ENCODE data around the gene LMAN2L.

LMAN2L gene

DNA sequence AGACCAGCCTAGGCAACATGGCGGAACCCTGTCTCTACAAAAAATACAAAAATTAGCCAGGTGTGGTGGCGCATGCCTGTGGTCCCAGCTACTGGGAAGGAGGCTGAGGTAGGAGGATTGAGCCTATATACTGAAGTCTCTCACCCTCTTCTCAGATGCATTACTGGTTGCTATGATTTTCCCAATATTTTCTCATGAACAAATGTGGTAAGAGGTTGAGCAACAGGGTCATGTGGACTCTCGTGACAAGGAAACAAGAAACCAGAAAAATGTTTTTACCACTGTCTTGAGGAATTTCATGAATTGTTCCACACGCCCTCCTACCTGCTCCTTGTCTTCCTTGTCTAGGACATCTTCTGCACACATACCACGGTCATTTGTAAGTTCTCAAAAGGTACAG is 12.4 kb downstream of the LMAN2L start:
- Histone ChIP-seq H2BK5ac (ENCODE audit: low read depth, low read length, poor library complexity, severe bottlenecking) (no peak overlapping the region), H3K14ac (ENCODE audit: low read length in 2 of 2) (no peak overlapping the region), H3K27me3 (ENCODE audit: control insufficient read depth in 1 of 2, insufficient read depth in 1 of 2, low read length in 2 of 2) (no peaks in the 10 kb centered on the region), H3K4ac (ENCODE audit: low read depth in 1 of 2, low read length in 2 of 2) (no peak overlapping the region), H3K9ac (ENCODE audit: low read length) (no peak overlapping the region), H4K8ac (ENCODE audit: low read length) (no peak overlapping the region), H2AK5ac (ENCODE audit: low read length, severe bottlenecking) (no peak overlapping the region), H3K23ac (ENCODE audit: low read length in 2 of 2) (no peak overlapping the region), H3K4me3 (ENCODE audit: insufficient read depth in 1 of 2, low read depth in 1 of 2, low read length in 2 of 2) (no peak overlapping the region), H3K4me2 (ENCODE audit: low read length, poor library complexity, severe bottlenecking) (no peak overlapping the region), H3K36me3 (ENCODE audit: control insufficient read depth in 1 of 2, insufficient read depth in 2 of 2, low read depth in 1 of 2, low read length in 2 of 2) (peaks cover 40 to 48% of the 10 kb centered on the region in 2 experiments), H4K91ac (ENCODE audit: low read length) (no peak overlapping the region), H3K18ac (ENCODE audit: low read depth in 1 of 2, low read length in 2 of 2) (no peak overlapping the region), H2BK15ac (ENCODE audit: low read depth, poor library complexity, severe bottlenecking) (no peak overlapping the region), H3K27ac (ENCODE audit: low read length, poor library complexity, severe bottlenecking) (no peak overlapping the region), H2BK12ac (ENCODE audit: low read length in 2 of 2) (no peak overlapping the region), H2AFZ (ENCODE audit: low read depth, low read length) (no peak overlapping the region), H2BK120ac (ENCODE audit: low read depth, low read length) (no peak overlapping the region), H3K9me3 (ENCODE audit: control insufficient read depth, low read length) (no peaks in the 10 kb centered on the region), H3K4me1 (ENCODE audit: control insufficient read depth, insufficient read depth, low read depth, low read length) (no peaks in the 10 kb centered on the region), H3K79me1 (replicated peaks; ENCODE audit: low read length, poor library complexity, severe bottlenecking) (peaks cover 10% of the 10 kb centered on the region)
- 100% methylated on average over 3 of the region's 5 CpGs for WGBS
- DNase-seq = peak; percentile 14

DNA sequence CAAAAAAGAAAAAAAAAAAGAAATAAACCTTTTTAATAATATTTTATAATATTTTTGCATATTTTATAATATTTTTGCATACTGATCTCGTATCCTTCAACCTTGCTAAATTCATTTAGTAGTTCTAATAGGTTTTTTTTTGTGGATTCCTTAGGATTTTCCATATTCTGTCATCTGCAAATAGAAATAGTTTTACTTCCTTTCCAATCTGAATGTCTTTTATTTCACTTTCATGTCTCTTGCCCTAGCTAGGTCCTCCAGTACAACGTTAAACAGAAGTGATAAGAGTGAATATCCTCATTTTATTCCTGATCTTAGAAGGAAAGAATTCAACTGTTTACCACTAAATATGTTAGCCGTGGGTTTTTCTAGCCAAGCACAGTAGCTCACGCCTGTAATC is 13.7 kb downstream of the LMAN2L start:
- H3K14ac ChIP-seq (ENCODE audit: low read length in 2 of 2) = no peak overlapping the region
- H4K91ac ChIP-seq (ENCODE audit: low read length) = no peak overlapping the region
- no peak overlapping the region for H2BK5ac ChIP-seq (ENCODE audit: low read depth, low read length, poor library complexity, severe bottlenecking)
- H3K9me3 ChIP-seq (ENCODE audit: control insufficient read depth, low read length) = no peaks in the 10 kb centered on the region
- no peak overlapping the region for H3K27ac ChIP-seq (ENCODE audit: low read length, poor library complexity, severe bottlenecking)
- H3K36me3 ChIP-seq (ENCODE audit: control insufficient read depth in 1 of 2, insufficient read depth in 2 of 2, low read depth in 1 of 2, low read length in 2 of 2) = peaks cover 28 to 40% of the 10 kb centered on the region in 2 experiments
- no peak overlapping the region for H4K8ac ChIP-seq (ENCODE audit: low read length)
- H3K4me3 ChIP-seq (ENCODE audit: insufficient read depth in 1 of 2, low read depth in 1 of 2, low read length in 2 of 2) = no peak overlapping the region
- H3K9ac ChIP-seq (ENCODE audit: low read length) = no peak overlapping the region
- no peak for DNase-seq
- H3K27me3 ChIP-seq (ENCODE audit: control insufficient read depth in 1 of 2, insufficient read depth in 1 of 2, low read length in 2 of 2) = no peaks in the 10 kb centered on the region
- no peak overlapping the region for H2BK12ac ChIP-seq (ENCODE audit: low read length in 2 of 2)
- no peak overlapping the region for H2BK15ac ChIP-seq (ENCODE audit: low read depth, poor library complexity, severe bottlenecking)
- peaks cover 9% of the 10 kb centered on the region for H3K79me1 ChIP-seq (replicated peaks; ENCODE audit: low read length, poor library complexity, severe bottlenecking)
- H3K23ac ChIP-seq (ENCODE audit: low read length in 2 of 2) = no peak overlapping the region
- no peak overlapping the region for H2AFZ ChIP-seq (ENCODE audit: low read depth, low read length)
- H3K4ac ChIP-seq (ENCODE audit: low read depth in 1 of 2, low read length in 2 of 2) = no peak overlapping the region
- no peak overlapping the region for H2BK120ac ChIP-seq (ENCODE audit: low read depth, low read length)
- WGBS = 94% methylated on average over 3 of the region's 4 CpGs
- H3K18ac ChIP-seq (ENCODE audit: low read depth in 1 of 2, low read length in 2 of 2) = no peak overlapping the region
- no peak overlapping the region for H2AK5ac ChIP-seq (ENCODE audit: low read length, severe bottlenecking)
- no peaks in the 10 kb centered on the region for H3K4me1 ChIP-seq (ENCODE audit: control insufficient read depth, insufficient read depth, low read depth, low read length)
- H3K4me2 ChIP-seq (ENCODE audit: low read length, poor library complexity, severe bottlenecking) = no peak overlapping the region

DNA sequence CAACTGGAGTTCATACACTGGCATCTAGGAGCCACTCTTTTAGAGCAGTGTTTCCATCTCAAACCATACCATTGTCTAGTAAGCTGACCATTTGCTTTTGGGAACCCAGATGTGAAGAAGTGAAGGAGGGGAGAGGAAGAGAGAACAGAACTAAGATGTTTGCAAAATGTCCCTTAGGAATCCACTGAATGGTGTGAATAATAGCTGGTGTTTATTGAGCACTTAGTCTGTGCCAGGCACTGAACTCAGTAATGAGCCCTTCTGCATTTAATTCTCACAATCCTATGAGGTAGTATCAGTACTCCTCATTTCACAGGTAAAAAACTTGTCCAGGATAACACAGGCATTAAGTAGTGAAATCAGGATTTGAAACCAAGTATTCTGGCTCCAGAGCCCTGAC is 23.5 kb downstream of the LMAN2L start:
- Histone ChIP-seq H3K4me1 (ENCODE audit: control insufficient read depth, insufficient read depth, low read depth, low read length) (peaks cover 7% of the 10 kb centered on the region), H2BK12ac (ENCODE audit: low read length in 2 of 2) (no peak overlapping the region), H2BK5ac (ENCODE audit: low read depth, low read length, poor library complexity, severe bottlenecking) (no peak overlapping the region), H3K79me1 (replicated peaks; ENCODE audit: low read length, poor library complexity, severe bottlenecking) (peaks cover 21% of the 10 kb centered on the region), H3K4ac (ENCODE audit: low read depth in 1 of 2, low read length in 2 of 2) (no peak overlapping the region), H2AK5ac (ENCODE audit: low read length, severe bottlenecking) (no peak overlapping the region), H4K91ac (ENCODE audit: low read length) (no peak overlapping the region), H3K36me3 (ENCODE audit: control insufficient read depth in 1 of 2, insufficient read depth in 2 of 2, low read depth in 1 of 2, low read length in 2 of 2) (peaks cover 17 to 42% of the 10 kb centered on the region in 2 experiments), H3K9me3 (ENCODE audit: control insufficient read depth, low read length) (no peaks in the 10 kb centered on the region), H3K27me3 (ENCODE audit: control insufficient read depth in 1 of 2, insufficient read depth in 1 of 2, low read length in 2 of 2) (no peaks in the 10 kb centered on the region), H3K4me3 (ENCODE audit: insufficient read depth in 1 of 2, low read depth in 1 of 2, low read length in 2 of 2) (no peak overlapping the region), H2AFZ (ENCODE audit: low read depth, low read length) (no peak overlapping the region), H3K18ac (ENCODE audit: low read depth in 1 of 2, low read length in 2 of 2) (no peak overlapping the region), H3K14ac (ENCODE audit: low read length in 2 of 2) (no peak overlapping the region), H4K8ac (ENCODE audit: low read length) (no peak overlapping the region), H3K9ac (ENCODE audit: low read length) (no peak overlapping the region), H3K27ac (ENCODE audit: low read length, poor library complexity, severe bottlenecking) (no peak overlapping the region), H3K4me2 (ENCODE audit: low read length, poor library complexity, severe bottlenecking) (no peak overlapping the region), H2BK120ac (ENCODE audit: low read depth, low read length) (no peak overlapping the region), H3K23ac (ENCODE audit: low read length in 2 of 2) (no peak overlapping the region), H2BK15ac (ENCODE audit: low read depth, poor library complexity, severe bottlenecking) (no peak overlapping the region)
- DNase-seq = no peak

DNA sequence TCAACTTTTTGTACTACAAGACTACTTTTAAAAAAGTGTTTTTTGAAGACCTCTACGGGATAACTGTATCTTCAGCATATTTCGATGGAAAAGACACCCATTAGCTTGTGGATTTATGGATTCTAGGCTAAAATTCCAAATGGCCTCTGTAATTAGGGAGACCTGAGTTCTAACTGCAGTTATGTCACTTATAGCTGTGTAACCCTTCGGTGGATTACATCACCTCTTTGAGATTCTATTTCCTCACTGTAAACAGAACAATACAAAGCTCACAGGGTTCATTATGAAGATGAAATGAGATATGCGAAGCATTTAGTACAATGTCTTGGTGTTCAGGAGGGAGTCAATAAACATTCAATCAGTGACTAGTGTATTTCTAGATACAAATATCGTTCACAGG is 24.2 kb downstream of the LMAN2L start:
- no peak overlapping the region for H2AK5ac ChIP-seq (ENCODE audit: low read length, severe bottlenecking)
- no peak overlapping the region for H3K27ac ChIP-seq (ENCODE audit: low read length, poor library complexity, severe bottlenecking)
- no peak overlapping the region for H3K4ac ChIP-seq (ENCODE audit: low read depth in 1 of 2, low read length in 2 of 2)
- WGBS = 100% methylated on average over 3 of the region's 5 CpGs
- H2BK12ac ChIP-seq (ENCODE audit: low read length in 2 of 2) = no peak overlapping the region
- no peak overlapping the region for H3K14ac ChIP-seq (ENCODE audit: low read length in 2 of 2)
- no peak overlapping the region for H2AFZ ChIP-seq (ENCODE audit: low read depth, low read length)
- no peak overlapping the region for H3K4me3 ChIP-seq (ENCODE audit: insufficient read depth in 1 of 2, low read depth in 1 of 2, low read length in 2 of 2)
- H2BK15ac ChIP-seq (ENCODE audit: low read depth, poor library complexity, severe bottlenecking) = no peak overlapping the region
- H3K4me2 ChIP-seq (ENCODE audit: low read length, poor library complexity, severe bottlenecking) = no peak overlapping the region
- H3K18ac ChIP-seq (ENCODE audit: low read depth in 1 of 2, low read length in 2 of 2) = no peak overlapping the region
- peaks cover 7% of the 10 kb centered on the region for H3K4me1 ChIP-seq (ENCODE audit: control insufficient read depth, insufficient read depth, low read depth, low read length)
- H3K23ac ChIP-seq (ENCODE audit: low read length in 2 of 2) = no peak overlapping the region
- DNase-seq = peak; percentile 23
- no peaks in the 10 kb centered on the region for H3K9me3 ChIP-seq (ENCODE audit: control insufficient read depth, low read length)
- no peak overlapping the region for H4K91ac ChIP-seq (ENCODE audit: low read length)
- no peak overlapping the region for H4K8ac ChIP-seq (ENCODE audit: low read length)
- peaks cover 21 to 47% of the 10 kb centered on the region in 2 experiments for H3K36me3 ChIP-seq (ENCODE audit: control insufficient read depth in 1 of 2, insufficient read depth in 2 of 2, low read depth in 1 of 2, low read length in 2 of 2)
- no peak overlapping the region for H2BK120ac ChIP-seq (ENCODE audit: low read depth, low read length)
- no peak overlapping the region for H3K9ac ChIP-seq (ENCODE audit: low read length)
- no peak overlapping the region for H2BK5ac ChIP-seq (ENCODE audit: low read depth, low read length, poor library complexity, severe bottlenecking)
- peaks cover 21% of the 10 kb centered on the region for H3K79me1 ChIP-seq (replicated peaks; ENCODE audit: low read length, poor library complexity, severe bottlenecking)
- H3K27me3 ChIP-seq (ENCODE audit: control insufficient read depth in 1 of 2, insufficient read depth in 1 of 2, low read length in 2 of 2) = no peaks in the 10 kb centered on the region
